Measurements from ENCODE around the gene PRAME. TPM values are rescaled to one million over a fixed set of nuclear protein-coding genes. Genes with fewer than 3 reads are reported as not detected.
"Not testable (repeated sequence)": the region's sequence is repeated elsewhere in the genome, so short reads cannot be mapped to it uniquely, and the experiment has no call there.

The PRAME gene
- total RNA-seq, 1 donor from 2014 or later = not detected

DNA sequence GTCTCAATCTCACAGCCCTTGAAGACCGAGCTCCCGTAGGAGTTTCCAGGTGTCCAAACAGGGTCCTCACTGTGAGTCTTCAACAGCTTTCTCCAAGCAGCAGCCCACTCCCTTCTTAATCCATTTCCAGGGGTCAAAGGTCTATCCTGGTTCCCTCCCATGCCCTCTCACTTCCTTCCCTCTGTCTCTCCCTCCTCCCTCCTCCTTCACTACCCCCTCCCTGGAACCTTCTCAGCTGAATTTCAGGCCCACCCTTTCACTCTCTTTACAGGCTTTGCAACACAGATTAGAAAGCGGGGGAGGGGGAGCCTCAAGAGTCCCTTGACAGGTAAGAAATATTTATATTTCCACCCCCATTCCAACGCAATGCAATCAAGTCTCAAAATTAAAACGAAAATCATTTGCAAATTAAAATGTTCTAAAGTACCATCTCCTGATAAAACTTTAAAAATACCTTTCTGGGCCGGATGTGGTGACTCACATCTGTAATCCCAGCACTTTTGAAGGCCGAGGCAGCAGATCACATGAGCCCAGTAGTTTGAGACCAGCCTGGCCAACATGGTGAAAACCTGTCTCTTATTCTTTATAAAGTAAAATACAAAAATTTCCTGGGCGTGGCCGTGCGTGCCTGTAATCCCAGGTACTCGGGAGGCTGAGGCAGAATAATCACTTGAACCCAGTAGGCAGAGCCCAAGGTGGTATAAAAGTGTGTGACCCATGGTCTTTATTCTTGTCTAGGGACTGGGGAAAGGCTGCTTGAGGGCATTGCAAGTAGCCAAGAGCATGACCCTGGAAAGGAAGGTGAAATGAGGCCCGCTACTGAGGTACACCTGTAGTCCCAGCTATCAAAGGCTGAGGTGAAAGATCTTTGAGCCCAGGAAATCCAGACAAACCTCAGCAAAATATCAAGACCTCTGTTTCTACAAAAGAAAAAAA is 38.1 kb downstream of the PRAME start:
- no peak for TF ChIP-seq CTCF (IDR thresholded peaks at IDR 0.05; ENCODE audit: unreplicated experiment)
- Mint-ChIP-seq H3K4me1 (peaks cover 2% of the 10 kb centered on the region), H3K36me3 (no peaks in the 10 kb centered on the region), H3K9me3 (no peaks in the 10 kb centered on the region), H3K4me3 (no peak overlapping the region), H3K27me3 (ENCODE audit: low read depth) (peaks cover 38% of the 10 kb centered on the region), H3K27ac (no peak overlapping the region)
- no peak for DNase-seq (ENCODE audit: low spot score in 2 of 2, unreplicated experiment in 2 of 2)

DNA sequence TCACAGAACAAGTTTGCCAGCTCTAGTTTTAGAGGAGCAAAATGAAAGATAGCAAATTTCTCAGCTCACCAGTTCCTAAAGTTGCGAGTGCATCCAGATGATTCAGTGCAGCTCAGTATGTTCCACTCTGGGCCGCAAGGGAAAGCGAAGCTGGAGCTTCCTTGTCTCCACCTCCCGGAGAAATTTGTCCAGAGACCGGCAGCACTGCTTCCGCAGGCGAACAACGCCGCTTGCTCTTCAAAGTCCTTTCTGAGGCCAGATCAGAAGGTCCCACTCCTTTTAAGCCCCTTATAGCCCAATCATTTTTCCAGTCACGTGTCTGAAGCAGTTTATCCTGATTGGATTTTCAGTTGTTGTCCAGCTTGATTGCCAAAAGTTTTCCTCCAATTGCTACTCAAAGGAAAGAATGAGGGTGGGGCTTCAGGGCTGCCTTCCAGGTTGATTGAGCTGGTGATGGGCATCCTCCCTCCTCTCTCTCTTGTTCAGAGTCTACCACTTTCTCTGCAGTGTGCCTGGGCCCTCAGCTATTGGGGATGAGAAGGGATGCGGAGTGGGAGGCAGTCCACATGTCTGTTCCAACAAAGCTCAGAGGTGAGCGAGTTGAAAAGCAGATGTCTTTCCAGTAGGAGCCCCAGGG is 38.9 kb downstream of the PRAME start, which contains the start of gene ZNF280A:
TSS of gene ZNF280A (minus strand) at position 251 of the 637 bp plus-strand sequence. CDS start 4,640 bp downstream, outside the sequence.
- H3K27me3 Mint-ChIP-seq (ENCODE audit: low read depth) = peaks cover 39% of the 10 kb centered on the region
- no peak within 1 kb of the TSS for H3K27ac Mint-ChIP-seq
- peaks cover 2% of the 10 kb centered on the region for H3K4me1 Mint-ChIP-seq
- no peak for TF ChIP-seq CTCF (IDR thresholded peaks at IDR 0.05; ENCODE audit: unreplicated experiment)
- H3K36me3 Mint-ChIP-seq = no peaks in the 10 kb centered on the region
- H3K4me3 Mint-ChIP-seq = peak within 1 kb of the TSS; percentile 17
- H3K9me3 Mint-ChIP-seq = no peaks in the 10 kb centered on the region
- DNase-seq (ENCODE audit: low spot score in 2 of 2, unreplicated experiment in 2 of 2) = no peak

- Mint-ChIP-seq H3K27ac (no peak overlapping the region), H3K9me3 (no peaks in the 10 kb centered on the region), H3K27me3 (ENCODE audit: low read depth) (peaks cover 41% of the 10 kb centered on the region), H3K36me3 (no peaks in the 10 kb centered on the region), H3K4me3 (no peak overlapping the region), H3K4me1 (peaks cover 2% of the 10 kb centered on the region)
- no peak for TF ChIP-seq CTCF (IDR thresholded peaks at IDR 0.05; ENCODE audit: unreplicated experiment)
- DNase-seq (ENCODE audit: low spot score in 2 of 2, unreplicated experiment in 2 of 2) = no peak
These were observed 39.5 kb downstream of the PRAME start for GRCh38 chr22:22519591-22519990.

DNA sequence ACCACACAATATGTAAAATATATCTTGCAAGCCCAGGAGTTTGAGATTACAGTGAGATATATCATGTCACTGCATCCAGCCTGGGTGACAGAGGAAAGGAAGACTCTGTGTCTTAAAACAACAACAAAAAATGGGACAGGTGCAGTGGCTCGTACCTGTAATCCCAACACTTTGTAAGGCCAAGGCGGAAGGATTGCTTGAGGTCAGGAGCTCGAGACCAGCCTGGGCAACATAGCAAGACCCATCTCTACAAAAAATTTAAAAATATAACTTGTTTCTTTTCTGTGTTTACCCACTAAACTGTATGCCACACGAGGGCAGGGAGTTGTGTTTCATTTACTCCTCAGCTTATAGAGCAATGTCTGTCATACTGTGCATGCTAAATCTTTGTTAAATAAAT is 42.1 kb downstream of the PRAME start:
- H3K4me1 Mint-ChIP-seq = peaks cover 2% of the 10 kb centered on the region
- TF ChIP-seq CTCF (IDR thresholded peaks at IDR 0.05; ENCODE audit: unreplicated experiment) = no peak
- peaks cover 54% of the 10 kb centered on the region for H3K27me3 Mint-ChIP-seq (ENCODE audit: low read depth)
- H3K4me3 Mint-ChIP-seq = no peak overlapping the region
- no peaks in the 10 kb centered on the region for H3K36me3 Mint-ChIP-seq
- no peak overlapping the region for H3K27ac Mint-ChIP-seq
- no peaks in the 10 kb centered on the region for H3K9me3 Mint-ChIP-seq
- DNase-seq (ENCODE audit: low spot score in 2 of 2, unreplicated experiment in 2 of 2) = no peak

DNA sequence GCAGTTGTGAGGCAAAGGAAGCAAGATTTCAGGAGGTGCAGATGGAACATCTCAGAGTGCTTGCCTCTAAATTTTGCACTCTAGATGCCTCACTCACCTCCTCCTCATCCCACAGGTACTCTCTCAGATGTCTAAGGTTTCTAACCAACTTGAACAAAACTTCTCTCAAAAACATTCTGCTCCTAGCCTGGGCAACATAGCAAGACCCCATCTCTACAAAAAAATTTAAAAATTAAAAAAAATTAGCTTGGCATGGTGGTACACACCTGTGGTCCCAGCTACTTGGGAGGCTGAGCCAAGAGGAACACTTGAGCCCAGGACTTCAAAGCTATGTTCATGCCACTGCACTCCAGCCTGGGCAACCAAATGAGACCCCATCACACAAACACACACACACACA is 43.2 kb downstream of the PRAME start:
- no peak overlapping the region for H3K27ac Mint-ChIP-seq
- no peak for DNase-seq (ENCODE audit: low spot score in 2 of 2, unreplicated experiment in 2 of 2)
- peaks cover 61% of the 10 kb centered on the region for H3K27me3 Mint-ChIP-seq (ENCODE audit: low read depth)
- no peaks in the 10 kb centered on the region for H3K36me3 Mint-ChIP-seq
- peaks cover 7% of the 10 kb centered on the region for H3K9me3 Mint-ChIP-seq
- no peak overlapping the region for H3K4me3 Mint-ChIP-seq
- peaks cover under 1% of the 10 kb centered on the region for H3K4me1 Mint-ChIP-seq
- no peak for TF ChIP-seq CTCF (IDR thresholded peaks at IDR 0.05; ENCODE audit: unreplicated experiment)

GRCh38 chr22:22514431-22514830 is 44.6 kb downstream of the PRAME start:
- Mint-ChIP-seq H3K9me3 (peaks cover 14% of the 10 kb centered on the region), H3K27me3 (ENCODE audit: low read depth) (peaks cover 58% of the 10 kb centered on the region)
- not testable (repeated sequence) for DNase-seq (ENCODE audit: low spot score in 2 of 2, unreplicated experiment in 2 of 2); H3K4me1 Mint-ChIP-seq; H3K27ac Mint-ChIP-seq; H3K4me3 Mint-ChIP-seq; H3K36me3 Mint-ChIP-seq
